Measurements from ENCODE around the gene NRBP1.
"Not testable (repeated sequence)": the region's sequence is repeated elsewhere in the genome, so short reads cannot be mapped to it uniquely, and the experiment has no call there.

NRBP1 gene

DNA sequence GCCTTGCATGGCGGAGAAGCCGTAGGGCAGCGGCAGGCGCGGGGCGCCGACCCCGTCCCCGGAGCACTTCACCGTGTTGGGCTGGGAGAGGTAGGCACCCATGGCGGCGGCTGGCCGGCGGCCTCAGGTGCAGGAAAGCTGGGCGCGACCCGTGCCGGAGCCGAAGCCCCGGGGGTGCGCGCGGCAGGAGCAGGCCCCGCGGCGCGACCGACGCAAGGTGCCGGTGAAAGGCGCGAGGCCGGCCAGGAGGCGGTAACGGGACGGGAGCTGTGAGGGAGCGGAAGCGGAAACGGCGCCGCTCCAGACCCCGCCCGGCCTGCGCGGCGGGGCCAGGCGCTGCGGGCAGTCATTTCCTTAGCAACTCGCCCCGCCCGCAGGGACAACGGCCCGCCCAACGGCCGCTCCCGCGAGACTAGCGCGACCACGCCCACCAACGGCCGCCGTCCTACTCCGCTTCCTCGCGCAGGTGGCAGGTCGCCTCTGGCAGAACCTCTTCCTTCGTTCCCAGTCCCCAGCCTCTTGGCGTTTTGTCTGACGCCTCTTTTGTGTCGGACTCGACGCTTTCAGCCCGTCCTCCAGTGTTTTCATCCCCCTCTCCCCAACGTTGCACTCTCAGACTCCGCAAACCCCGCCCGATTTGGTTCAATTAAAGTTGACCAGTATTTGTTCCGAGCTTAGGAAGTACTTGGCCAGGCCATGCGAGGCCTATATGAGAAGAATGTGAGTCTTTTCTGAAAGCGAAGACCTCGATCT lies 18.9 kb upstream of the NRBP1 start, which contains the start of gene PPM1G:
PPM1G (minus strand) TSS at position 271 of the 753 bp plus-strand sequence; CDS start at position 102, 169 bp downstream.
- DNase-seq (ENCODE audit: low spot score) = peak; percentile 98
- TF ChIP-seq CTCF (IDR thresholded peaks at IDR 0.05; ENCODE audit: extremely low read depth, missing control alignments) = no peak

DNA sequence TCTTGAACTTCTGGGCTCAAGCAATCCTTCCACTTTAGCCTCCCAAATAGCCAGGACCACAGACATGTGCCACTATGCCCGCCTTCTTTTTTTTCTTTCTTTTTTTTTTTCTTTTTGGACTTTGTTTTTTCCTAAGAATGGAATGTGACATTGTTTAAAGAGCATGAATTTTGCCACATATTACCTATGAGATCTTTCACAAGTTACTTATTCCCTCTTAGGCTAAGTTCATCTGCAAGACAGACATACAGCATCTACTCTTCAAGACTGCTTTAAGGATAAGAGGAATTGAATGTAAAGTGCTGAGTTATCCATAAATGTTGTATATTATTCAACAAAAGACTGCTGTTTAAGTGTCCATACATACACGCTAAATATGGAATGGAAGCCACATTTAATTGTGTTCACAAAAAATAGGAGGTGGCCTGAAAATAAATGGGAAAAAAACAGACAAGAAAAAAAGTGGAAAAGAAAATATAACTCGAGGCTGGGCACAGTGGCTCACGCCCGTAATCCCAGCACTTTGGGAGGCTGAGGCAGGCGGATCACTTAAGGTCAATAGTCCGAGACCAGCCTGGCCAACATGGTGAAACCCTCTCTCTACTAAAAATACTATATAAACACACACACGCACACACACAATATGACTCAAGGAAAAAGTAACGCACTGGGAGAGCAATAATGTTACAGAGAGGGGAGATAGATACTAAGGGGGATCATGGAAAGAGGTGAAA lies 15.8 kb upstream of the NRBP1 start:
- TF ChIP-seq CTCF (IDR thresholded peaks at IDR 0.05; ENCODE audit: extremely low read depth, missing control alignments) = no peak
- no peak for DNase-seq (ENCODE audit: low spot score)

- DNase-seq (ENCODE audit: low spot score) = no peak
- no peak for TF ChIP-seq CTCF (IDR thresholded peaks at IDR 0.05; ENCODE audit: extremely low read depth, missing control alignments)
Measured at GRCh38 chr2:27416151-27416550, 12.3 kb upstream of the NRBP1 start.

GRCh38 chr2:27420996-27421395 lies 7.4 kb upstream of the NRBP1 start:
- DNase-seq (ENCODE audit: low spot score) = no peak
- no peak for TF ChIP-seq CTCF (IDR thresholded peaks at IDR 0.05; ENCODE audit: extremely low read depth, missing control alignments)

DNA sequence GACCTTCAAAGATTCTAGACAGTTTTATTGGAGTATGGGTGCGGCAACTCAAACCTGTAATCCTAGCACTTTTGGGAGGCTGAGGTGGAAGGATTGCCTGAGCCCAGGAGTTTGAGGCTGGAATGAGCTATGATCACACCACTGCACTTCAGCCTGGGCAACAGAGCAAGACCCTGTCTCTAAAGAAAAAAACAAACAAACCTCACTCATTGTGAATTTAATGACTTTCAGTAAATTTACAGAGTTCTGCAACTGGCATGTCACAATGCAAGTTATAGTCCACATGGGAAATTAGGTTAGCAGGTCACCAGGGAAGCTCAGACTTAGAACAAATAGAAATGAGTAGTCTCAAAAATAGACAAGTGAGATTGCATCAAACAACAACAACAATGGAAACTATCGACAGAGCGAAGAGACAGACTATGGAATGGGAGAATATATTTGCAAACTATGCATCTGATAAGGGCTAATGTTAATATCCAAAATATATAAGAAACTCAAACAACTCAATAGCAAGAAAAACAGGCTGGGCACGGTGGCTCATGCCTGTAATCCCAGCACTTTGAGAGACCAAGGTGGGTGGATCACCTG lies 6.7 kb upstream of the NRBP1 start:
- no peak for TF ChIP-seq CTCF (IDR thresholded peaks at IDR 0.05; ENCODE audit: extremely low read depth, missing control alignments)

DNA sequence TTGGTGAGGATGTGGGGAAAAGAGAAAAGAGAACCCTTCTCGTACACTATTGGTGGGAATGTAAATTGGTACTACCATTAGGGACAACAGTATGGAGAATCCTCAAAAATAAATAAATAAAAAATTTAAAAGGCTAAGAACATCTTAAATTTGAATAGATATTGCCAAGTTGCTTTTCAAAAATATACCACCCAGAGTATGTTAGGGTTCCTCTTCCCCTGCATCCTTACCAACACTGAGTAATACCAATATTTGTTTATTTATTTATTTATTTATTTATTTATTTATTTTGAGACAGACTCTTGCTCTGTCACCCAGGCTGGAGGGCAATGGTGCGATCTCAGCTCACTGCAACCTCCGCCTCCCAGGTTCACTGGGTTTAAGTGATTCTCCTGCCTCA lies 5.5 kb upstream of the NRBP1 start:
- no peak for TF ChIP-seq CTCF (IDR thresholded peaks at IDR 0.05; ENCODE audit: extremely low read depth, missing control alignments)
- no peak for DNase-seq (ENCODE audit: low spot score)

More for the DNA sequence above, 6.7 kb upstream of the NRBP1 start:
- no peak for DNase-seq (ENCODE audit: low spot score)

DNA sequence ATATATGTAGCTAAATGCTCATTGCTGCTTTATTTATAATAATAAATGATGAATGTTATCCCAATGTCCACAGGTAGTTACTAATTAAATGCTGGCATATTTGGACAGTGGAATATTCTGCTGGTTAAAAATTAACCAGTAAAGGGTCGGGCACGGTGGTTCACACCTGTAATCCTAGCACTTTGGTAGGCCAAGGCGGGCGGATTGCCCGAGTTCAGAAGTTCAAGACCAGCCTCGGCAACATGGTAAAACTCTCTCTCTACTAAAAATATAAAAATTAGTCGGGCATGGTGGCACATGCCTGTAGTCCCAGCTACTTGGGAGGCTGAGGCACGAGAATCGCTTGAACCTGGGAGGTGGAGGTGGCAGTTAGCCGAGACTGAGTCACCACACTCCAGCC lies 3.4 kb upstream of the NRBP1 start:
- not testable (repeated sequence) for DNase-seq (ENCODE audit: low spot score)

All from GM20000 (cell line).